B cell (primary cell): ENCODE measurements around the gene STAM2.
"Not testable (repeated sequence)": the region's sequence is repeated elsewhere in the genome, so short reads cannot be mapped to it uniquely, and the experiment has no call there.

Experiments used
- EZH2 ChIP-seq: IDR thresholded peaks from 2 replicates; pipeline ENCODE4 v1.6.1; 2012; ENCODE audit warnings: borderline replicate concordance, low read depth, mild to moderate bottlenecking, moderate library complexity, low read length; ENCODE audit not compliant: insufficient read depth, poor library complexity, severe bottlenecking
- TF ChIP-seq, protein P1 (sequence below): fragments of 200-600 bp; IDR thresholded peaks from one replicate; pipeline ENCODE4 v1.8.0; 2022; ENCODE audit warnings: antibody characterized with exemption, mild to moderate bottlenecking

DNA sequence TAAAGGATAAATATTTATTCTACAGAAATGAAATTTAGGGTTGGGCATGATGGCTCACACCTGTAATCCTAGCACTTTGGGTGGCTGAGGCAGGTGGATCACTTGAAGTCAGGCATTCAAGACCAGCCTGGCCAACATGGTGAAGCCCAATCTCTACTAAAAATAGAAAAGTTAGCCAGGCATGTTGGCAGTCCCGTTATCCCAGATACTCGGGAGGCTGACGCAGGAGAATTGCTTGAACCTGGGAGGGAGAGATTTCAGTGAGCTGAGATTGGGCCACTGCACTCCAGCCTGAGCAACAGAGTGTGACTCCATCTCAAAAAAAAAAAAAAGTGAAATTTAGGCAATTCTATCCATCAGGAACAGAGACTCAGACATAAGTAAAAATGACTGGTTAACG is 84.8 kb downstream of the STAM2 start:
- TF ChIP-seq, protein P1, sequence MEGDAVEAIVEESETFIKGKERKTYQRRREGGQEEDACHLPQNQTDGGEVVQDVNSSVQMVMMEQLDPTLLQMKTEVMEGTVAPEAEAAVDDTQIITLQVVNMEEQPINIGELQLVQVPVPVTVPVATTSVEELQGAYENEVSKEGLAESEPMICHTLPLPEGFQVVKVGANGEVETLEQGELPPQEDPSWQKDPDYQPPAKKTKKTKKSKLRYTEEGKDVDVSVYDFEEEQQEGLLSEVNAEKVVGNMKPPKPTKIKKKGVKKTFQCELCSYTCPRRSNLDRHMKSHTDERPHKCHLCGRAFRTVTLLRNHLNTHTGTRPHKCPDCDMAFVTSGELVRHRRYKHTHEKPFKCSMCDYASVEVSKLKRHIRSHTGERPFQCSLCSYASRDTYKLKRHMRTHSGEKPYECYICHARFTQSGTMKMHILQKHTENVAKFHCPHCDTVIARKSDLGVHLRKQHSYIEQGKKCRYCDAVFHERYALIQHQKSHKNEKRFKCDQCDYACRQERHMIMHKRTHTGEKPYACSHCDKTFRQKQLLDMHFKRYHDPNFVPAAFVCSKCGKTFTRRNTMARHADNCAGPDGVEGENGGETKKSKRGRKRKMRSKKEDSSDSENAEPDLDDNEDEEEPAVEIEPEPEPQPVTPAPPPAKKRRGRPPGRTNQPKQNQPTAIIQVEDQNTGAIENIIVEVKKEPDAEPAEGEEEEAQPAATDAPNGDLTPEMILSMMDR: not testable (repeated sequence)
- TF ChIP-seq EZH2: not testable (repeated sequence)
